CD14-positive monocyte (primary cell): Measurements from ENCODE around the gene GALNT6. TPM values are rescaled to one million over a fixed set of nuclear protein-coding genes. Genes with fewer than 3 reads are reported as not detected.

ENCODE experiments used
- DNase-seq, 3 donors: peaks; one replicate each; pipeline ENCODE4 v3.0.0-alpha.2; 2011 to 2022
- H2AFZ ChIP-seq: 2 replicates; pipeline ENCODE4 v1.6.0; 2012; ENCODE audit warnings: mild to moderate bottlenecking, low read depth, low read length, inconsistent platforms; ENCODE audit not compliant: insufficient read depth, poor library complexity, severe bottlenecking
- H3K27ac ChIP-seq, 2 donors: 1 replicate in 1 of 2; 2 replicates in 1 of 2; pipeline ENCODE4 v1.5.1; 2012 to 2013; ENCODE audit warnings: low read length in 2 of 2, control low read depth in 1 of 2, inconsistent platforms in 1 of 2, low read depth in 1 of 2, mild to moderate bottlenecking in 1 of 2
- H3K27me3 ChIP-seq, 2 donors: one replicate each; pipeline versions ENCODE4 v1.6.0 to v1.6.1; 2011 to 2013; ENCODE audit warnings: low read length in 2 of 2; ENCODE audit not compliant: control insufficient read depth in 2 of 2, insufficient read depth in 2 of 2
- H3K36me3 ChIP-seq, 2 donors: replicated peaks in 1 of 2; 1 replicate in 1 of 2; 2 replicates in 1 of 2; pipeline versions ENCODE4 v1.5.1 to v1.6.1; 2012 to 2013; ENCODE audit warnings: low read length in 2 of 2, control low read depth in 1 of 2, inconsistent platforms in 1 of 2, mild to moderate bottlenecking in 1 of 2; ENCODE audit not compliant: insufficient read depth in 2 of 2, control insufficient read depth in 1 of 2
- H3K4me1 ChIP-seq, 2 donors: 1 replicate in 1 of 2; 2 replicates in 1 of 2; pipeline versions ENCODE4 v1.5.1 to v1.6.1; 2012 to 2013; ENCODE audit warnings: low read length in 2 of 2, control low read depth in 1 of 2, inconsistent platforms in 1 of 2, mild to moderate bottlenecking in 1 of 2, moderate library complexity in 1 of 2; ENCODE audit not compliant: insufficient read depth in 2 of 2, control insufficient read depth in 1 of 2
- H3K4me2 ChIP-seq: replicated peaks from 2 replicates; pipeline ENCODE3; 2012; ENCODE audit warnings: low read length, moderate library complexity, mild to moderate bottlenecking; ENCODE audit not compliant: poor library complexity, severe bottlenecking; ENCODE audit errors: extremely low read depth
- H3K4me3 ChIP-seq, 3 experiments: fragments of 200-600 bp in 1 of 3; sonication (generic) in 1 of 3; replicated peaks in 1 of 3; 1 replicate in 2 of 3; 2 replicates in 1 of 3; pipeline ENCODE4 v1.5.1; 2011 to 2013; ENCODE audit warnings: low read length in 3 of 3, mild to moderate bottlenecking in 3 of 3, control low read depth in 2 of 3, low read depth in 2 of 3, inconsistent platforms in 1 of 3, moderate library complexity in 1 of 3
- H3K79me2 ChIP-seq: 2 replicates; pipeline ENCODE4 v1.6.0; 2012; ENCODE audit warnings: mild to moderate bottlenecking, control low read depth, inconsistent platforms, low read length, moderate library complexity; ENCODE audit not compliant: insufficient read depth
- H3K9ac ChIP-seq: 2 replicates; pipeline ENCODE4 v1.6.0; 2017; ENCODE audit warnings: low read length, mild to moderate bottlenecking; ENCODE audit not compliant: insufficient read depth, poor library complexity, severe bottlenecking
- H3K9me3 ChIP-seq, 2 donors: replicated peaks in 1 of 2; 1 replicate in 1 of 2; 2 replicates in 1 of 2; pipeline versions ENCODE4 v1.5.1 to v1.6.1; 2012 to 2013; ENCODE audit warnings: low read length in 2 of 2, control low read depth in 1 of 2; ENCODE audit not compliant: control insufficient read depth in 1 of 2, insufficient read depth in 1 of 2
- H4K20me1 ChIP-seq: 2 replicates; pipeline ENCODE4 v1.6.0; 2012; ENCODE audit warnings: mild to moderate bottlenecking, low read length, control low read depth, moderate library complexity; ENCODE audit not compliant: insufficient read depth
- H3K27ac Mint-ChIP-seq, 7 donors: one replicate each; pipeline ENCODE4 v1.8.0; 2020; ENCODE audit warnings: mild to moderate bottlenecking in 7 of 7, mixed read lengths in 7 of 7, moderate library complexity in 6 of 7, inconsistent platforms in 2 of 7
- H3K27me3 Mint-ChIP-seq, 3 donors: one replicate each; pipeline ENCODE4 v1.8.0; 2021 to 2022; ENCODE audit warnings: low read depth in 3 of 3, mild to moderate bottlenecking in 3 of 3, mixed read lengths in 3 of 3, moderate library complexity in 3 of 3, inconsistent platforms in 1 of 3
- H3K36me3 Mint-ChIP-seq, 2 donors: one replicate each; pipeline ENCODE4 v1.8.0; 2020; ENCODE audit warnings: mixed read lengths in 2 of 2, inconsistent platforms in 1 of 2, mild to moderate bottlenecking in 1 of 2
- H3K4me1 Mint-ChIP-seq: one replicate; pipeline ENCODE4 v1.8.0; 2020; ENCODE audit warnings: mild to moderate bottlenecking, mixed read lengths
- H3K4me3 Mint-ChIP-seq, 2 donors: one replicate each; pipeline ENCODE4 v1.8.0; 2020; ENCODE audit warnings: mild to moderate bottlenecking in 2 of 2, mixed read lengths in 2 of 2, moderate library complexity in 1 of 2
- H3K9me3 Mint-ChIP-seq, 7 donors: one replicate each; pipeline ENCODE4 v1.8.0; 2020 to 2022; ENCODE audit warnings: mixed read lengths in 7 of 7, mild to moderate bottlenecking in 6 of 7, moderate library complexity in 6 of 7, inconsistent platforms in 2 of 7
- CTCF ChIP-seq: fragments of 200-600 bp; IDR thresholded peaks from one replicate; pipeline ENCODE4 v1.8.0; 2022; ENCODE audit warnings: antibody characterized with exemption, mild to moderate bottlenecking
- WGBS: methylation state at CpG from one replicate; pipeline ENCODE4 v1.1.5; 2013; ENCODE audit warnings: missing lambda C conversion rate; ENCODE audit not compliant: insufficient coverage; 5-methylcytosine and 5-hydroxymethylcytosine counted together
- intact Hi-C, 2 donors: fragments of 100-400 bp; cut with micrococcal nuclease; formaldehyde crosslinking; loops; one replicate each; pipeline versions ENCODE4 v1.15.0 to v1.15.1; 2023
- polyA minus RNA-seq: library from RNA; depleted of rRNA, polyadenylated mRNA; stranded (reverse); fragments of >200 nt; gene quantifications from 2 replicates; pipeline ENCODE4 v1.2.3, GENCODE V29; 2012
- polyA plus RNA-seq, 3 donors: library from polyadenylated mRNA; depleted of rRNA in 1 of 3; unstranded in 2 of 3; stranded (reverse) in 1 of 3; fragments of 300-500 nt in 2 of 3; fragments of >200 nt in 1 of 3; fragmentation: Illumina TruSeq in 2 of 3; gene quantifications; 1 replicate in 2 of 3; 2 replicates in 1 of 3; pipeline ENCODE4 v1.2.3, GENCODE V29; 2012 to 2021
- total RNA-seq, 12 experiments: library from RNA in 1 of 12; stranded (reverse) in 1 of 12; fragments of 120-200 nt in 1 of 12; gene quantifications; one replicate each; pipeline ENCODE4 v1.2.4 and lab custom pipeline; 2013 to 2026; ENCODE audit warnings: mixed read lengths in 6 of 12, inconsistent platforms in 1 of 12

Gene GALNT6
- total RNA-seq (2013) = 22.5 TPM
- polyA plus RNA-seq = 10 to 100 TPM in 2 of 3 donors, 1 to 10 TPM in 1; 3.2 to 12.9 (median 10.4) TPM
- 17.7 and 27.7 TPM in 2 replicates for polyA minus RNA-seq
- total RNA-seq (lab: John Stamatoyannopoulos, UW) = 23.9 to 41.4 (median 32.8) reads per million in 11 experiments

- peak within 1 kb of the TSS; percentile 78 for H3K9ac ChIP-seq
- DNase-seq = peak in 2 of 3 donors; percentile 53
- H3K36me3 ChIP-seq = no peaks in the 10 kb centered on the region
- peak within 1 kb of the TSS; percentile 72 to 95 (median 85) for H3K4me3 ChIP-seq
- H2AFZ ChIP-seq = peak within 1 kb of the TSS; percentile 89
- H3K9me3 Mint-ChIP-seq = peaks cover 0 to 2% (median 0%) of the 10 kb centered on the region in 7 donors
- peaks cover 13 to 19% of the 10 kb centered on the region in 2 donors for H3K36me3 Mint-ChIP-seq
- H3K4me1 ChIP-seq = peaks cover 70 to 86% of the 10 kb centered on the region in 2 donors
- H3K27ac Mint-ChIP-seq = peak within 1 kb of the TSS; percentile 89 to 96 (median 94)
- WGBS = under 1% methylated on average over 72 of the region's 73 CpGs
- no peak for TF ChIP-seq CTCF
- peak within 1 kb of the TSS; percentile 94 to 96 for H3K4me3 Mint-ChIP-seq
- peaks cover 77% of the 10 kb centered on the region for H3K4me1 Mint-ChIP-seq
- H3K4me2 ChIP-seq = peak within 1 kb of the TSS; percentile 98
- no peaks in the 10 kb centered on the region for H3K27me3 ChIP-seq
- H3K27me3 Mint-ChIP-seq = peaks cover 0 to 4% (median 3%) of the 10 kb centered on the region in 3 donors
- intact Hi-C loops = loop anchor here in 1 of 2 donors (5.0 kb wide), 1 partner anchor 69 kb away; the partner anchor contains the start of gene BIN2
- H3K27ac ChIP-seq = peak within 1 kb of the TSS; percentile 86 to 94
- H3K79me2 ChIP-seq = peaks cover 2% of the 10 kb centered on the region
- H3K9me3 ChIP-seq = no peaks in the 10 kb centered on the region
- H4K20me1 ChIP-seq = peaks cover 3% of the 10 kb centered on the region
Measured at GRCh38 chr12:51391283-51392123, at the start of gene GALNT6. Gene GALNT6, minus strand, starts transcription at chr12:51391406. Its CDS starts 11,625 bp downstream, at chr12:51379781.

- intact Hi-C loops = no loop called here
- H3K4me1 ChIP-seq = no peaks in the 10 kb centered on the region
- no peaks in the 10 kb centered on the region for H3K9me3 ChIP-seq
- Mint-ChIP-seq H3K36me3 (no peaks in the 10 kb centered on the region), H3K9me3 (no peaks in the 10 kb centered on the region), H3K4me1 (peaks cover 1% of the 10 kb centered on the region), H3K27ac (no peak overlapping the region), H3K27me3 (peaks cover 0 to 3% (median 1%) of the 10 kb centered on the region in 3 donors), H3K4me3 (no peak overlapping the region)
- no peak overlapping the region for H3K4me2 ChIP-seq
- H4K20me1 ChIP-seq = no peaks in the 10 kb centered on the region
- no peaks in the 10 kb centered on the region for H3K79me2 ChIP-seq
- no peak overlapping the region for H3K4me3 ChIP-seq
- no peak for DNase-seq
- no peak overlapping the region for H2AFZ ChIP-seq
- H3K9ac ChIP-seq = no peak overlapping the region
- H3K27ac ChIP-seq = no peak overlapping the region
- H3K27me3 ChIP-seq = no peaks in the 10 kb centered on the region
- H3K36me3 ChIP-seq = no peaks in the 10 kb centered on the region
- TF ChIP-seq CTCF = no peak
- 100% methylated on average over 2 of the region's 2 CpGs for WGBS
Measured at GRCh38 chr12:51439330-51439729, 48.1 kb upstream of the GALNT6 start.
